NCI-H1092 (cell line): Measurements from ENCODE around the gene AKAP13.

Experiments
- DNase-seq: peaks from one replicate; lab custom pipeline; 2025; lab: John Stamatoyannopoulos, UW

Gene AKAP13

GRCh38 chr15:85598718-85599398 lies 218.5 kb downstream of the AKAP13 start:
- no peak for DNase-seq

GRCh38 chr15:85600001-85600400 lies 219.6 kb downstream of the AKAP13 start:
- no peak for DNase-seq

- DNase-seq, result no peak
Measured at GRCh38 chr15:85603160-85603559, 222.8 kb downstream of the AKAP13 start.

DNA sequence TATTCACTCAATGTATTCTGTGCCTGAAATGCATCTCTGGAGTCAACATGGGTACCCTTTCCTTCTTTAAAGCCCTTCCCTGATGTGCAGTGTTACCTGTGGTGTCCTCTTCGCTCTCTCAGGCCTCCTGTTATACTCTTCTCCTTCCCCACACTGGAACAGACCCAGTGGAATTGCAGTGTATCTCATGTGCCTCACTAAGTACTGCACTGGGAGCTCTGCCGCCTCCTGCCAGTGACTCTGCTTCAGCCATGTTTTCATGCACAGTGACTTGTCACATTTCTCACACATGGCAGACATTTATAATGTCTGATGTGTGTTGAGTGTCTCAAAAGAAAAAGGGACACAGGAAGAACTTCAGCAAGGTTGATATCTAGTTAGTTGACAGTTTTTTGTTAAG lies 223.3 kb downstream of the AKAP13 start:
- DNase-seq, result no peak

- no peak for DNase-seq
Measured at GRCh38 chr15:85604194-85604593, 223.8 kb downstream of the AKAP13 start.

DNA sequence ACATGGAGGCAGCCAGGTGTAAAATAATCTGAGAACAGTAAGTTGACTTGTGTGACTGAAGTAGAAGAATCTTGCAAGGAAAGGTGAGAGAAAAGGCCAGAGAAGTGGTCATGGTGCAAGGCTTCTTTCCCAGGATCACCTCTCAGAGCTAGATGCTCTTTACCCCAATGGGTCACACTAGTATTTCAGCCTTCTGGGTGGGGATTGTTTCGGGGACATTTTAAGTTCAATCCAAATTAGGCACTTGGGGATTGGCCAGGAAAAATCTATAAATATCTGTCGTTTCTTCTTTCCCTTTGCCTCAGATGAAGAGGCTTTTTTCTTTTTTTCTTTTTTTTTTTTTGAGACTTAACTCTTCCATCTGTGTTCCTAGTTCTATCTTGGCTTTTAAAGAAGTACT lies 226.3 kb downstream of the AKAP13 start:
- DNase-seq, result no peak

- no peak for DNase-seq
Measured at GRCh38 chr15:85607141-85607806, 226.9 kb downstream of the AKAP13 start.

GRCh38 chr15:85607842-85608241 lies 227.4 kb downstream of the AKAP13 start:
- no peak for DNase-seq

- no peak for DNase-seq
Measured at GRCh38 chr15:85609492-85609891, 229.1 kb downstream of the AKAP13 start.

GRCh38 chr15:85611361-85611760 lies 231.0 kb downstream of the AKAP13 start:
- DNase-seq, result no peak

GRCh38 chr15:85614059-85614458 lies 233.7 kb downstream of the AKAP13 start:
- DNase-seq, result no peak

DNA sequence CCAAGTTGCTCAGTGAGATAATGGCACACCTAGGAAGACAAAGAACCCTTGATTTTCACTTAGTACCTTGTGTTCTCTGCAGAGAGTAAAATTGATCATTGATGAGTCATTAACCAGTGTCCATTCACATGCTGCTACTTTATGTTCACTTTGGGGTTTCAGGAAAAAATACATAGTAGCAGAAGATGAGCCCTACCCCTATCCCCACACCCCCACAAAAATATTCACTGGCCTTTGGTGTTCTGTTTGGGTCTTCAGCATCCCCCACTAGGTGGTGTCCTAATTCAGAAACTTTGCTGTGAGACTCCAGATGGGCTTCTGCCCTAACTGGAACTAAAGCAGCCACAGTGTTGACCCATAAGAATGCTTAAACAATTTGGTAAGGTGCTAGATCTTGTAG lies 235.5 kb downstream of the AKAP13 start:
- DNase-seq, result no peak

DNA sequence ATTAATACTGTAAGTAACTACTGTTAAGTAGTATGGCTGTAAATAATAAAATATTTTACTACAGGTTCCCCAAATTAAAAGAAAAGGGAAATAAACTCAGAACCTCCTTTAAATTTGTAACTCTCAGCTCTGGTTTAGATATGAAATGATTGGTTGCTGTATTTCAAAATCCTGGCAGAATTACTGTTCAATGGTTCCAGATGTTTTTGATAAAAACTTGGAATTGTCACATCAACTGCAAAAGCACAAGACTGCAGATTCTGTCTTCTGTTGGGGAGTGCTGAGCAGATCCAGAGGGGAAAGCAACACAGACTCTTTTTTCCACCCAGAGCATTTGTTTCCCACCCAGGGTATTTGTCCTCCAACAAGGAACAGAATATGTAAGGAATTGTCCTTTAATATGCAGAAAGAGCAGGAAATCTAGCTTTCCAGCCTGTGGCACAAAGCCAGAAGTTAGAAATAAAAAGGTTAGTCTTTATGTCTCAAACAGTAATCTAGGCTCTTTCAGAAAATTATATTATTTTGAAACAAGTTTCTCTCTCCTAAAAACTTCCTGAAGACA lies 236.2 kb downstream of the AKAP13 start:
- no peak for DNase-seq

DNA sequence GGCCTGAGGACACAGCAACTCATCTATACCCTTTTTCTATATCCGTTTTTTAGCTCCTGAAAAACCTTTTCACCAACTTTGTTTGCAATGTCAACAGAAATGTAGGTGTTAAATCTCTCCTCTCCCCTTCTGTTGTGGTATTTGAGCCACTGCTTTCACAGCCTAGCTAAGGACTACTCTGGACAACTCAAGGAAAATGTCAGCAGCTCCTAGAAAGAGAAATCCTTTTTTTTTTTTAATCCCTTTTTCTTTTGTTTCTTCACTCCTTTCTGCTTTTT lies 237.8 kb downstream of the AKAP13 start:
- no peak for DNase-seq

GRCh38 chr15:85618956-85619491 lies 238.6 kb downstream of the AKAP13 start:
- no peak for DNase-seq

DNA sequence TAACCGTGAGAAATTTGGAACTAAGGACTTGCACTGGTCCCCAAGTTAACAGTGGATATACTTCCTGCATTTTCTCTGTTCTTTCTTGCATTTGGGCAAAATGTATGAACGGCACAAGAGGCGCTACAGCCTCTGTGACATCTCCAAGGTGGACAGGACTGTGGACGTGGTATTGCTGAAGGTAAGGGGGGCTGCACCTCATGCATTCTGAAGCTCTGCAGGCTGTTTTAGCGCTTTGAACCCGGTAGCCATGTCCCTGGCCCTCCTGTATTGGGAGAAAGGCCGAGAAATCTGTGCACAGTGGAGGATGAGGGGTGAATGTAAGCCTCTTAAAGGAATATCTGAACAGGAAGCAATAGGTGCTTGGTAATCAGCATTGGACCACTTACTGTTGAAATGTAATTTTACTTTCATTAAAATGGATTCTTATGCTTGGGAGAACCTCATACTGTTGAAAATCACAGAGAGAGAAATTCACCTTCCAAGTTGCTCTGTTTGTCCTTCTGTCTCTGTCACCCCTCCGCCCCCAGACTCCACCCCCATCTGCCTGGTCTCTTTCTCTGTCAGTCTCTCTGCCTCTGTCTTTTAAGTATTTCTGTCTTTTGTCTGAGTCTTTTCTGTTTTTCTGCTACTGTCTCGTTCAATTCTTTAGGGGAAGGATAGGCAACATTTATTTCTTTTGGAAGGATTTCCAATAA lies 239.7 kb downstream of the AKAP13 start:
- DNase-seq, result no peak

DNA sequence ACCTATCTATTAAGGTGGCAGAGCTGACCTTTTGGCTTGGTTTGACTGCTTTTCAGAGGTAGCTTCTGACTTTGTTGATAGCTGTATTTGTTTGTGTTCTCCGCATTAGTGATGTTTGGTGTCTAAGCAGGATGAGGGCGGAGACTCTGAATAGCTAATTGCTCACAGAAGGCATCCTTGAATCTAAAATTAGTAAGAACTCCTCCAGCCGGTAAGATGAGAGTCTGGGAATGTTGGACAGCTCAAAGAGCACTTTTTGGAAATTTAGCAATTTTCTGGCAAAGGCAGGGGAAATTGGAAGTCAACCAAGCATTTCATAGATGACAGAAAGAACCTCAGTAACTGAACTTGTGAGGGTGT lies 240.3 kb downstream of the AKAP13 start:
- DNase-seq, result no peak

DNA sequence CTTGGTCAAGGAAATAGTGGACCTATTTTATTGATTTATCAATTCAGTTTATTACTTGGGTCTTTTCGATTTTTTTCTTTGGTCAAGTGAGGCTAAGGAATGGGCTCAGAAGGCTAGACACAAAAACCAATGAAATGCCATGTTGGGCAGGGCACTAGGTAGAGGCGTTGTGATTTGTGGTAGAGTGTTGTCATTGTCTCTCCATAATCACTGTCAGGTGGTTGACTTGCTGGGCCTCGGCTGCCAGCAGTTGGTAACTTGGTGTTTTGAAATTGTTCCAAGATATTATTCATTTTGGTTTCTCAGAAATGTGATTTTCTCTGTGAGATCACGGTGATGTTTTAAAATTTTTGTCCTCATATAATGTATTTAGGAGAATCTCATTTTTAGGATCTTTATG lies 240.7 kb downstream of the AKAP13 start:
- no peak for DNase-seq

DNA sequence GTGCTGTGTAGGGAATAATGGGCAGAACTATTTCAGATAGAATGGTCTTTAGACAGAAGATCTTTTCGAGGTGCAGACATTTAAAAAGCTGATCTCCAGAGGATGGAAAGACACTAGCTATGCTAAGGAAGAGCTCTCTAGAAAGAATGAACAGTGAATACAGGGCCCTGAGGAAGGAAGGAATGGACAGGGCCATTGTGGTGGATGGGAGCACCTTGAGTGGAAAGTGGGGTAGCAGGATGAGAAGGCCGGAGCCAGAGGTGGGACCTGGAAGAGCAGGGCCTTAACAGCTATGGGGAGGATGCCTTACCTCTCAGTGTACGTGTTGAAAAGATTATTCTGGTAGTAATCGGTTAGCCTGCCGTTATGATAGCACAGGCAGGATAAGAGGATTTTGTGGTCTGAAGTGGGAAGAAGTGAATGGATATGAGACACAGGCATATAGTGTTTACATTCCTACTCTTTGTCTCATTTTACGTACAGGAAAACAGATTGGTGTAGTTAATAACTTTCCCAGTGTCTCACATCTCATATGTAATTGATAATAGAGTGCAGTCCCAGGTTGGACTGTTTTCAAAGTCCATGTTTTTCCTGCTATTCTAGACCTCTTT lies 241.9 kb downstream of the AKAP13 start:
- no peak for DNase-seq

DNA sequence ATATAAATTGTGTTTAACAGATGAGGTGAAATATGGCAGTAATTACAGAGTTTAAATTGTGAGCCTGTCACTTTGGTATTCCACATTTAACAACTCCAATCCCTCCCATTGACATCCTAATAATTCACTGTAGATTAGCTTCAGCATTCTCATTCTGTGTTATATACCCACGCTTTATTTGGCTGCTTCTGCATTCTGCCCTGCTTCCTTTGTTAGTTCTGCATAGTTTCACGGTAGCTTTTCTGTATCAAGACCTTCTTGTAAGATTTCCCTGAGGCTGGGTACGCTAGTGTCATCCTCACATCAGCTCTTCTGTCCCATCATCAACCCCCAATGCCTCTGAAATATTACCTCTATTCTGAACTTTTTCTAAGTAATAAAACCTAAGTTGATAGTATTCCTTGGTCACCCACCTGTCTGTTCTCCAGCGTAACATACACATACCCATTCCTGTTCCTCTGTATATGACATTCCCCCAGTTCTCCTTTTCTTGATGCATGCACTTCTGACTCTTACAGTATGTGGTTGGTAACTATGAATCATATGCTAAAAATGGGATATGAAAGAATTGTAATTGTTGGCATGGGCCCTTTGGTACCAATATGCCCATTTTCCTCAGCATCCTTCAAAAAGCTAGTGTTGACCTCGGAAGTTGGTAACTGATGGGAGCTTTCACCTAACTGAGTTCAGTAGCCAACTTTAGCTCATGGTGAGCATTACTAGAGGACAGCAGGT lies 243.1 kb downstream of the AKAP13 start:
- no peak for DNase-seq

DNA sequence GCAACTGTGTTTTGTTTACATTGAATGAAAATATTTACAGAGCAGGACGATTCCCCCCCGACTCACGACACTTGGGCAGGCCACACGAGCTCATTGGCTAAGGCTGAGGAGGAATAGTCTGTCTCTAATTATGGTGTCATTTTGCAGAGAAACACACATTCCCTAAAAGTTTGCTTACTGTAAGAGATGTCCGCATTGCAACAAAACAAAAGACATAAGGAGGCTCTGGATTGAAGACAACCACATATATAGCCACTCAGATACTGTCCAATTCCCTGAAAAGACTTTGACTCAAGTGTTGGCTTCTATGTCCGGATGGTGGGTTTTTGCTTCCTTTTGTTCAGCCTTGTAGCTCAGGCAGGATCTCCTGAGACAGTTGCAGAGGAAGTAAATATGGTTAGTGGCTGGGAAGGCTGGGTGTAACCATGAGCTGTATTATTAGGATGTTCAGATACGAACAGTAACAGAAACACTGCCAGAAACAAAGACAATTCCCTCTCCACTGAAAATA lies 243.9 kb downstream of the AKAP13 start:
- no peak for DNase-seq
